ENCODE measurements around the gene STAG3.
"Not testable (repeated sequence)": the region's sequence is repeated elsewhere in the genome, so short reads cannot be mapped to it uniquely, and the experiment has no call there.

STAG3 gene

DNA sequence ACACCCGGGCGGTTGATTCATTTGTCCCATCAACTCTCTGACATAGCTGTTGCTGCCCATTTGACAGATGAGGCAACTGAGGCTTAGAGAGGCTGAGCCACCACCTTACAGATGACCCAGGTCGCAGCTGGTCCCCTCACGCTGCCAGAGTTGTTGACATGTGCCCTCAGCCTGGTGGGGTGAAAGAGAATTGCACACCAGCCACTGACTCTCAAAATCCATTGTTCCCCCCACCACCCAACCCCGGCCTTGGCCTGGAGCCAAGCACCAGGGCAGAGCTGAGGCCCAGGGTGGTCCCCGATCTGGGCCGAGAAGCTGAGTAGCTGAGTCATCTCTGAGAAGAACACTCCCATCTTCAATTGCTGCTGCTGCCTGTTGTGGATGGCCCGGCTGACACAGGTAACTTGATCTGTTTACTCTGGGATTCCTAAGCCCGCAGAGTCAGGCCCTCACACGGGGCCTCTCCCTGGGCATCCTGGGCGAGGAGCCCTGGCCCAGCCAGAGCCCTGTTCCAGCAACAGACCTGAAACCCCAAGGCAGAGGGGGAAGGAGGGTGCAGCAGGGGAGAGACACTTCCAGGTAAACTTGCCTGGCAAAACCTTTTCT, 69.5 kb downstream of the STAG3 start:
- DNase-seq, result no peak

DNA sequence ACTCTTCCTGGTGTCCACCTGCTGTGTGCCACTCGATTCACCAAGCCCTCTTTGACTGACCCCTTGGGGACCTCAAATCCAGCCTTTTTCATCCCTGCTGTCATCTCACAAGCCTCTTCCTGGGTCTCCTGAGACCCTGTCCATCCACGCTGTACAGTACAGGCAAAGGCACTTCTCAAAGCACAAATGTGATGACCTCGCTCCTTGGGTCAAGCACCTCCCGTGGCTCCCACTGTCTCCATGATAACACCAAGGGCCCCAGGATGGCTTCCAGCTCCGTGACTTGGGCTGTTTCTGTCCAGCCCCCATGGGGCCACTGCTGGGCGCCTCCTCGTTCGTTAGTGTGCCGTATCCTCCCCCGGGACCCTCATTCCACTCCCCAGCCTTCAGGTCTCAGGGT, 70.8 kb downstream of the STAG3 start:
- no peak for DNase-seq

DNA sequence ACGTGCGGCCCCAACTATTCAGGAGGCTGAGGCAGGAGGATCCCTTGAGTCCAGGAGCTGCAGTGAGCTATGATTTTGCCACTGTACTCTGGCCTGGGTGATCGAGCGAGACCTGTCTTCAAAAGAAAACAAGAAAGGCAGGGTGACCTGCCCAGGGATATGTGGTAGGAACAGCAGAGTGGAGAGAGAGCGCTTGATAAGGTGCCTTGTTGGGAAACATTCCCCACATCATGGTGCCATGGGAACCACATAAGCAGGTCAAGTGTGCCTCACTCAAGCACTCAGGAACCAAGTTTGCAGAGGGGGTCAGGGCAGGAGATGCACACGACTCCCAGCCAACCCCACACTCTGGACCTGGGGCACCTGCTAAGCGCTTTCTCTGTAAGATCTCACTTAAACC, 79.3 kb downstream of the STAG3 start:
- DNase-seq, result no peak

DNA sequence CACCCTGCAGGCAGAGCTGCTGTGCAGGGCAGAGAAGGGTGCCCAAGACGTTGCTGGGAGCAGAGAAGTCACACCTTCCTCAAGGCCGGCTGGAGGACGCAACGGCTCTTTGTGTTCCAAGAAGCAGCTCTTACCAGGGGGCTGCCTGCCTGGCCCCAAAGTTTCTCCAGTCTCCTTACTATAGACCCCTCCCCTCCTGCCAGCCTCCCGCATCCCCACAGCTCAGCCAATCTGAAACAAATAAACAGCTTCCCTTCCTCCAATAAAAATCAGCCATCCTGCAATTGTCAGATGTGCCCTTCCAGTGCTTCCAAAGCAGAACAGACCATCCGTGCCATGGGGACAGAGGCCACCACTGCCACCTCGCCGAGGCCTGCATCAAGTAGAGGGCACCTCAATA, 82.3 kb downstream of the STAG3 start:
- DNase-seq, result not testable (repeated sequence)

DNA sequence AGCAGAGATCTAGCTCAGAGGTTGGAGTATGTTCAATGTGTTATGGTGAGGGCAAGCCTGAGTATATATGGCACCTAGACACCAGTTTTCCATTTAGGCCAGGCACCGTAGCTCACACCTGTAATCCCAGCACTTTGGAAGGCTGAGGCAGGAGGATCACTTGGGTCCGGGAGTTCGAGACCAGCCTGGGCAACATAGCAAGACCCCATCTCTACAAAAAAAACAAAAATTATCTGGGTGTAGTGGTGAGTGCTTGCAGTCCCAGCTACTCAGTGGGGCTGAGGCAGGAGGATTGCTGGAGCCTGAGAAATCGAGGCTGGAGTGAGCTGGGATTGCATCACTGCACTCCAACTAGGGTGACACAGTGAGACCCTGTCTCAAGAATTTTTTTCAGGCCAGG, 85.2 kb downstream of the STAG3 start:
- DNase-seq, result not testable (repeated sequence)

Measured in stimulated activated naive CD4-positive, alpha-beta T cell (primary cell).